OCI-LY3 (cell line): ENCODE measurements around the gene PHOSPHO1.
"Not testable (repeated sequence)": the region's sequence is repeated elsewhere in the genome, so short reads cannot be mapped to it uniquely, and the experiment has no call there.

Experiments used
- H2AFZ ChIP-seq: fragments of 200-600, 300-600 bp; shearing (Covaris generic); 2 replicates; pipeline ENCODE4 v1.6.0; 2014; ENCODE audit warnings: antibody characterized with exemption, low read depth, low read length
- H3K27ac ChIP-seq: fragments of 200-600, 300-600 bp; sonication (generic); 2 replicates; pipeline ENCODE4 v1.5.1; 2014; ENCODE audit warnings: mild to moderate bottlenecking, low read length, moderate library complexity, mixed read lengths
- H3K27me3 ChIP-seq: fragments of 200-600, 300-600 bp; sonication (generic); 2 replicates; pipeline ENCODE4 v1.6.1; 2014; ENCODE audit warnings: low read depth, low read length, mixed read lengths
- H3K36me3 ChIP-seq: fragments of 200-600, 300-600 bp; sonication (generic); replicated peaks from 2 replicates; pipeline ENCODE3; 2014; ENCODE audit warnings: low read depth, low read length, mixed read lengths
- H3K4me1 ChIP-seq: fragments of 300-600, 200-600 bp; sonication (generic); 2 replicates; pipeline ENCODE4 v1.6.1; 2014; ENCODE audit warnings: low read length, mixed read lengths
- H3K4me2 ChIP-seq: fragments of 200-600, 300-600 bp; sonication (generic); 2 replicates; pipeline ENCODE4 v1.6.1; 2014; ENCODE audit warnings: low read length, mixed read lengths
- H3K4me3 ChIP-seq: fragments of 300-600, 200-600 bp; sonication (generic); 2 replicates; pipeline ENCODE4 v1.5.1; 2014; ENCODE audit warnings: antibody characterized with exemption, mild to moderate bottlenecking, low read length, moderate library complexity
- H3K79me2 ChIP-seq: fragments of 300-600, 200-600 bp; shearing (Covaris generic); 2 replicates; pipeline ENCODE4 v1.6.1; 2014; ENCODE audit warnings: mild to moderate bottlenecking, low read length, mixed read lengths
- H3K9ac ChIP-seq: fragments of 300-600, 200-600 bp; shearing (Covaris generic); 2 replicates; pipeline ENCODE4 v1.6.0; 2014; ENCODE audit warnings: mild to moderate bottlenecking, low read length, moderate library complexity
- H3K9me3 ChIP-seq: fragments of 200-600, 300-600 bp; shearing (Covaris generic); 2 replicates; pipeline ENCODE4 v1.6.1; 2014; ENCODE audit warnings: low read length, mixed read lengths; ENCODE audit not compliant: insufficient read depth
- H4K20me1 ChIP-seq: fragments of 200-600, 300-600 bp; sonication (generic); 2 replicates; pipeline ENCODE4 v1.6.1; 2016; ENCODE audit warnings: low read length, mixed read lengths; ENCODE audit not compliant: insufficient read depth
- CTCF ChIP-seq: fragments of 200-600, 300-600 bp; sonication (generic); IDR thresholded peaks from 2 replicates; pipeline ENCODE4 v1.5.1; 2014; ENCODE audit warnings: antibody characterized with exemption, low read length, low read depth
- EZH2phosphoT487 ChIP-seq: fragments of 200-600 bp; shearing (Covaris generic); IDR thresholded peaks from 2 replicates; pipeline ENCODE4 v1.6.1; 2018; ENCODE audit warnings: antibody characterized with exemption, mixed run types, low read depth

Gene PHOSPHO1

GRCh38 chr17:49230636-49231562, at the start of gene PHOSPHO1:
TSS of gene PHOSPHO1 (minus strand) at chr17:49230787. CDS start at chr17:49226691, 4,096 bp downstream.
- Histone ChIP-seq H3K9ac (peak within 1 kb of the TSS; percentile 38), H2AFZ (peak within 1 kb of the TSS; percentile 43), H3K79me2 (no peaks in the 10 kb centered on the region), H3K4me1 (peaks cover 8% of the 10 kb centered on the region; the same call in 1 of the 2 replicates), H3K9me3 (no peaks in the 10 kb centered on the region), H3K4me3 (peak within 1 kb of the TSS; percentile 87), H4K20me1 (no peaks in the 10 kb centered on the region), H3K36me3 (no peaks in the 10 kb centered on the region), H3K27ac (no peak within 1 kb of the TSS), H3K4me2 (peak within 1 kb of the TSS; percentile 86), H3K27me3 (peaks cover 4% of the 10 kb centered on the region)
- TF ChIP-seq CTCF (no peak), EZH2phosphoT487 (no peak)

GRCh38 chr17:49280061-49280460, 49.5 kb upstream of the PHOSPHO1 start:
- no peak for TF ChIP-seq CTCF
- no peak for TF ChIP-seq EZH2phosphoT487
- H2AFZ ChIP-seq = no peak overlapping the region
- H3K9ac ChIP-seq = no peak overlapping the region
- H3K4me1 ChIP-seq = no peaks in the 10 kb centered on the region
- no peaks in the 10 kb centered on the region for H3K9me3 ChIP-seq
- no peak overlapping the region for H3K4me2 ChIP-seq
- no peaks in the 10 kb centered on the region for H3K36me3 ChIP-seq
- no peak overlapping the region for H3K27ac ChIP-seq
- H3K4me3 ChIP-seq = no peak overlapping the region
- no peaks in the 10 kb centered on the region for H4K20me1 ChIP-seq
- no peaks in the 10 kb centered on the region for H3K27me3 ChIP-seq
- no peaks in the 10 kb centered on the region for H3K79me2 ChIP-seq

- H3K4me1 ChIP-seq, H4K20me1 ChIP-seq, H3K9me3 ChIP-seq, H3K27me3 ChIP-seq, H3K79me2 ChIP-seq, H3K36me3 ChIP-seq, H3K4me3 ChIP-seq, H3K9ac ChIP-seq, H2AFZ ChIP-seq, H3K27ac ChIP-seq, H3K4me2 ChIP-seq: not testable (repeated sequence)
Observed at GRCh38 chr17:49279263-49280015, 48.9 kb upstream of the PHOSPHO1 start.

GRCh38 chr17:49278076-49278475, 47.5 kb upstream of the PHOSPHO1 start:
- Histone ChIP-seq H2AFZ (no peak overlapping the region), H3K27me3 (no peaks in the 10 kb centered on the region), H4K20me1 (no peaks in the 10 kb centered on the region), H3K79me2 (no peaks in the 10 kb centered on the region), H3K9ac (no peak overlapping the region), H3K4me1 (no peaks in the 10 kb centered on the region), H3K27ac (no peak overlapping the region), H3K4me2 (no peak overlapping the region), H3K36me3 (no peaks in the 10 kb centered on the region), H3K4me3 (no peak overlapping the region), H3K9me3 (no peaks in the 10 kb centered on the region)
- no peak for TF ChIP-seq CTCF
- TF ChIP-seq EZH2phosphoT487 = no peak
